HG03060 (cell line): ENCODE measurements around the gene ROPN1B.
"Not testable (repeated sequence)": the region's sequence is repeated elsewhere in the genome, so short reads cannot be mapped to it uniquely, and the experiment has no call there.

ENCODE experiments used
- ATAC-seq: cut with Tn5 transposase; IDR thresholded peaks from one replicate; pipeline ENCODE4 v1.9.1; 2021; ENCODE audit warnings: low read depth, moderate number of reproducible peaks; ENCODE audit not compliant: unreplicated experiment

Gene ROPN1B

GRCh38 chr3:125957674-125958510 lies 11.1 kb upstream of the ROPN1B start:
- no peak for ATAC-seq

GRCh38 chr3:125958511-125959316 lies 10.3 kb upstream of the ROPN1B start:
- ATAC-seq = no peak

GRCh38 chr3:125959317-125960065 lies 9.5 kb upstream of the ROPN1B start:
- ATAC-seq = no peak

- no peak for ATAC-seq
Observed at GRCh38 chr3:125960066-125960424, 8.9 kb upstream of the ROPN1B start.

- ATAC-seq = no peak
Observed at GRCh38 chr3:125960456-125961288, 8.3 kb upstream of the ROPN1B start.

GRCh38 chr3:125961289-125961589 lies 7.7 kb upstream of the ROPN1B start:
- no peak for ATAC-seq

GRCh38 chr3:125963834-125964233 lies 5.1 kb upstream of the ROPN1B start:
- ATAC-seq = not testable (repeated sequence)

- no peak for ATAC-seq
Observed at GRCh38 chr3:125965505-125965904, 3.5 kb upstream of the ROPN1B start.

- no peak for ATAC-seq
Observed at GRCh38 chr3:125967156-125967555, 1.8 kb upstream of the ROPN1B start.

- ATAC-seq = not testable (repeated sequence)
Observed at GRCh38 chr3:125968121-125968520, 857 bp upstream of the ROPN1B start.

GRCh38 chr3:125971997-125972944 lies 3.3 kb downstream of the ROPN1B start:
- not testable (repeated sequence) for ATAC-seq

- ATAC-seq = not testable (repeated sequence)
Observed at GRCh38 chr3:125975245-125976002, 6.4 kb downstream of the ROPN1B start.

GRCh38 chr3:125976003-125976390 lies 7.0 kb downstream of the ROPN1B start:
- ATAC-seq = not testable (repeated sequence)

GRCh38 chr3:125977104-125977503 lies 8.1 kb downstream of the ROPN1B start:
- not testable (repeated sequence) for ATAC-seq

- ATAC-seq = not testable (repeated sequence)
Observed at GRCh38 chr3:125984951-125985350, 16.0 kb downstream of the ROPN1B start.

GRCh38 chr3:125990253-125990970 lies 21.4 kb downstream of the ROPN1B start:
- peak; percentile 71 for ATAC-seq

GRCh38 chr3:125996751-125997150 lies 27.8 kb downstream of the ROPN1B start:
- not testable (repeated sequence) for ATAC-seq

GRCh38 chr3:126002189-126002588 lies 33.2 kb downstream of the ROPN1B start:
- ATAC-seq = no peak
